CD14-positive monocyte (primary cell): ENCODE data around the gene LRP8. TPM values are rescaled to one million over a fixed set of nuclear protein-coding genes. Genes with fewer than 3 reads are reported as not detected.

Source experiments
- DNase-seq, 3 donors: peaks; one replicate each; pipeline ENCODE4 v3.0.0-alpha.2; 2011 to 2022
- H2AFZ ChIP-seq: 2 replicates; pipeline ENCODE4 v1.6.0; 2012; ENCODE audit warnings: mild to moderate bottlenecking, low read depth, low read length, inconsistent platforms; ENCODE audit not compliant: insufficient read depth, poor library complexity, severe bottlenecking
- H3K27ac ChIP-seq, 2 donors: 1 replicate in 1 of 2; 2 replicates in 1 of 2; pipeline ENCODE4 v1.5.1; 2012 to 2013; ENCODE audit warnings: low read length in 2 of 2, control low read depth in 1 of 2, inconsistent platforms in 1 of 2, low read depth in 1 of 2, mild to moderate bottlenecking in 1 of 2
- H3K27me3 ChIP-seq, 2 donors: one replicate each; pipeline versions ENCODE4 v1.6.0 to v1.6.1; 2011 to 2013; ENCODE audit warnings: low read length in 2 of 2; ENCODE audit not compliant: control insufficient read depth in 2 of 2, insufficient read depth in 2 of 2
- H3K36me3 ChIP-seq, 2 donors: replicated peaks in 1 of 2; 1 replicate in 1 of 2; 2 replicates in 1 of 2; pipeline versions ENCODE4 v1.5.1 to v1.6.1; 2012 to 2013; ENCODE audit warnings: low read length in 2 of 2, control low read depth in 1 of 2, inconsistent platforms in 1 of 2, mild to moderate bottlenecking in 1 of 2; ENCODE audit not compliant: insufficient read depth in 2 of 2, control insufficient read depth in 1 of 2
- H3K4me1 ChIP-seq, 2 donors: 1 replicate in 1 of 2; 2 replicates in 1 of 2; pipeline versions ENCODE4 v1.5.1 to v1.6.1; 2012 to 2013; ENCODE audit warnings: low read length in 2 of 2, control low read depth in 1 of 2, inconsistent platforms in 1 of 2, mild to moderate bottlenecking in 1 of 2, moderate library complexity in 1 of 2; ENCODE audit not compliant: insufficient read depth in 2 of 2, control insufficient read depth in 1 of 2
- H3K4me2 ChIP-seq: replicated peaks from 2 replicates; pipeline ENCODE3; 2012; ENCODE audit warnings: low read length, moderate library complexity, mild to moderate bottlenecking; ENCODE audit not compliant: poor library complexity, severe bottlenecking; ENCODE audit errors: extremely low read depth
- H3K4me3 ChIP-seq, 3 experiments: fragments of 200-600 bp in 1 of 3; sonication (generic) in 1 of 3; replicated peaks in 1 of 3; 1 replicate in 2 of 3; 2 replicates in 1 of 3; pipeline ENCODE4 v1.5.1; 2011 to 2013; ENCODE audit warnings: low read length in 3 of 3, mild to moderate bottlenecking in 3 of 3, control low read depth in 2 of 3, low read depth in 2 of 3, inconsistent platforms in 1 of 3, moderate library complexity in 1 of 3
- H3K79me2 ChIP-seq: 2 replicates; pipeline ENCODE4 v1.6.0; 2012; ENCODE audit warnings: mild to moderate bottlenecking, control low read depth, inconsistent platforms, low read length, moderate library complexity; ENCODE audit not compliant: insufficient read depth
- H3K9ac ChIP-seq: 2 replicates; pipeline ENCODE4 v1.6.0; 2017; ENCODE audit warnings: low read length, mild to moderate bottlenecking; ENCODE audit not compliant: insufficient read depth, poor library complexity, severe bottlenecking
- H3K9me3 ChIP-seq, 2 donors: replicated peaks in 1 of 2; 1 replicate in 1 of 2; 2 replicates in 1 of 2; pipeline versions ENCODE4 v1.5.1 to v1.6.1; 2012 to 2013; ENCODE audit warnings: low read length in 2 of 2, control low read depth in 1 of 2; ENCODE audit not compliant: control insufficient read depth in 1 of 2, insufficient read depth in 1 of 2
- H4K20me1 ChIP-seq: 2 replicates; pipeline ENCODE4 v1.6.0; 2012; ENCODE audit warnings: mild to moderate bottlenecking, low read length, control low read depth, moderate library complexity; ENCODE audit not compliant: insufficient read depth
- H3K27ac Mint-ChIP-seq, 7 donors: one replicate each; pipeline ENCODE4 v1.8.0; 2020; ENCODE audit warnings: mild to moderate bottlenecking in 7 of 7, mixed read lengths in 7 of 7, moderate library complexity in 6 of 7, inconsistent platforms in 2 of 7
- H3K27me3 Mint-ChIP-seq, 3 donors: one replicate each; pipeline ENCODE4 v1.8.0; 2021 to 2022; ENCODE audit warnings: low read depth in 3 of 3, mild to moderate bottlenecking in 3 of 3, mixed read lengths in 3 of 3, moderate library complexity in 3 of 3, inconsistent platforms in 1 of 3
- H3K36me3 Mint-ChIP-seq, 2 donors: one replicate each; pipeline ENCODE4 v1.8.0; 2020; ENCODE audit warnings: mixed read lengths in 2 of 2, inconsistent platforms in 1 of 2, mild to moderate bottlenecking in 1 of 2
- H3K4me1 Mint-ChIP-seq: one replicate; pipeline ENCODE4 v1.8.0; 2020; ENCODE audit warnings: mild to moderate bottlenecking, mixed read lengths
- H3K4me3 Mint-ChIP-seq, 2 donors: one replicate each; pipeline ENCODE4 v1.8.0; 2020; ENCODE audit warnings: mild to moderate bottlenecking in 2 of 2, mixed read lengths in 2 of 2, moderate library complexity in 1 of 2
- H3K9me3 Mint-ChIP-seq, 7 donors: one replicate each; pipeline ENCODE4 v1.8.0; 2020 to 2022; ENCODE audit warnings: mixed read lengths in 7 of 7, mild to moderate bottlenecking in 6 of 7, moderate library complexity in 6 of 7, inconsistent platforms in 2 of 7
- CTCF ChIP-seq: fragments of 200-600 bp; IDR thresholded peaks from one replicate; pipeline ENCODE4 v1.8.0; 2022; ENCODE audit warnings: antibody characterized with exemption, mild to moderate bottlenecking
- WGBS: methylation state at CpG from one replicate; pipeline ENCODE4 v1.1.5; 2013; ENCODE audit warnings: missing lambda C conversion rate; ENCODE audit not compliant: insufficient coverage; 5-methylcytosine and 5-hydroxymethylcytosine counted together
- intact Hi-C, 2 donors: fragments of 100-400 bp; cut with micrococcal nuclease; formaldehyde crosslinking; loops; one replicate each; pipeline versions ENCODE4 v1.15.0 to v1.15.1; 2023
- polyA plus RNA-seq, 3 donors: library from polyadenylated mRNA; depleted of rRNA in 1 of 3; unstranded in 2 of 3; stranded (reverse) in 1 of 3; fragments of 300-500 nt in 2 of 3; fragments of >200 nt in 1 of 3; fragmentation: Illumina TruSeq in 2 of 3; gene quantifications; 1 replicate in 2 of 3; 2 replicates in 1 of 3; pipeline ENCODE4 v1.2.3, GENCODE V29; 2012 to 2021

Gene LRP8
- polyA plus RNA-seq, 3 donors = 0.76 to 11.3 (median 0.95) TPM

GRCh38 chr1:53359225-53359933 is 31.5 kb upstream of the LRP8 start:
- H3K27ac Mint-ChIP-seq = no peak overlapping the region

GRCh38 chr1:53356637-53357036 is 28.8 kb upstream of the LRP8 start:
- Histone ChIP-seq H4K20me1 (no peaks in the 10 kb centered on the region), H3K27ac (no peak overlapping the region), H3K27me3 (no peaks in the 10 kb centered on the region), H3K79me2 (no peaks in the 10 kb centered on the region), H3K4me1 (no peaks in the 10 kb centered on the region), H3K4me3 (no peak overlapping the region), H3K9me3 (peaks cover 0 to 11% of the 10 kb centered on the region in 2 donors), H3K36me3 (no peaks in the 10 kb centered on the region), H3K9ac (no peak overlapping the region), H2AFZ (no peak overlapping the region), H3K4me2 (no peak overlapping the region)
- no peak for TF ChIP-seq CTCF
- no peak overlapping the region for H3K27ac Mint-ChIP-seq
- DNase-seq = no peak
- no peaks in the 10 kb centered on the region for H3K4me1 Mint-ChIP-seq
- peaks cover 0 to 5% (median 2%) of the 10 kb centered on the region in 3 donors for H3K27me3 Mint-ChIP-seq
- intact Hi-C loops = no loop called here
- no peak overlapping the region for H3K4me3 Mint-ChIP-seq
- peaks cover 4 to 26% (median 8%) of the 10 kb centered on the region in 7 donors for H3K9me3 Mint-ChIP-seq
- no peaks in the 10 kb centered on the region for H3K36me3 Mint-ChIP-seq

More at GRCh38 chr1:53359225-53359933, 31.5 kb upstream of the LRP8 start:
- Histone ChIP-seq H3K4me1 (no peaks in the 10 kb centered on the region), H3K36me3 (no peaks in the 10 kb centered on the region), H3K4me2 (no peak overlapping the region), H3K79me2 (no peaks in the 10 kb centered on the region), H3K9me3 (peaks cover 0 to 11% of the 10 kb centered on the region in 2 donors), H4K20me1 (no peaks in the 10 kb centered on the region), H2AFZ (no peak overlapping the region), H3K27ac (no peak overlapping the region), H3K9ac (no peak overlapping the region), H3K27me3 (no peaks in the 10 kb centered on the region), H3K4me3 (no peak overlapping the region)
- Mint-ChIP-seq H3K9me3 (peaks cover 4 to 28% (median 8%) of the 10 kb centered on the region in 7 donors), H3K27me3 (peaks cover 0 to 7% (median 6%) of the 10 kb centered on the region in 3 donors), H3K4me3 (no peak overlapping the region), H3K36me3 (peaks cover 0 to 2% of the 10 kb centered on the region in 2 donors), H3K4me1 (peaks cover 4% of the 10 kb centered on the region)
- intact Hi-C loops = no loop called here
- TF ChIP-seq CTCF = no peak
- no peak for DNase-seq
- whole genome bisulfite sequencing = 96% methylated on average over 3 of the region's 4 CpGs
